HEK293 (cell line): ENCODE measurements around the gene RFTN2.

Experiments used
- CTCF ChIA-PET: fragments of 350-600 bp; formaldehyde crosslinking; extraction: SDS; loops from one replicate; lab custom pipeline; 2021; ENCODE audit warnings: antibody characterized with exemption; lab: Yijun Ruan, JAX
- POLR2A ChIA-PET: fragments of 300-600 bp; formaldehyde crosslinking; extraction: SDS; loops from one replicate; lab custom pipeline; 2020; ENCODE audit warnings: antibody characterized with exemption, inconsistent platforms; lab: Yijun Ruan, JAX
- H3K27ac ChIP-seq: fragments of 200-500 bp; sonication (Bioruptor generic); 2 replicates; pipeline ENCODE4 v1.5.1; 2014; ENCODE audit warnings: low read depth, low read length, control low read depth, inconsistent platforms; ENCODE audit errors: extremely low read depth
- H3K36me3 ChIP-seq, 2 experiments: fragments of 200-500 bp in 1 of 2; sonication (Bioruptor generic) in 1 of 2; 1 replicate in 1 of 2; 2 replicates in 1 of 2; pipeline ENCODE4 v1.5.1; 2014 to 2017; ENCODE audit warnings: inconsistent platforms in 2 of 2, low read length in 2 of 2; ENCODE audit not compliant: control insufficient read depth in 2 of 2, insufficient read depth in 1 of 2
- H3K4me1 ChIP-seq: fragments of 200-500 bp; sonication (Bioruptor generic); 2 replicates; pipeline ENCODE4 v1.5.1; 2014; ENCODE audit warnings: mild to moderate bottlenecking, low read length, inconsistent platforms; ENCODE audit not compliant: control insufficient read depth, insufficient read depth
- H3K4me3 ChIP-seq: 2 replicates; pipeline ENCODE4 v1.5.1; 2011; ENCODE audit warnings: low read depth, mild to moderate bottlenecking, control low read depth, low read length, moderate library complexity
- H3K9me3 ChIP-seq: fragments of 200-500 bp; sonication (Bioruptor generic); 2 replicates; pipeline ENCODE4 v1.5.1; 2014; ENCODE audit warnings: low read depth, low read length, inconsistent platforms; ENCODE audit not compliant: control insufficient read depth, insufficient read depth
- HOXC10 ChIP-seq: sonication (generic); formaldehyde crosslinking; IDR thresholded peaks from 2 replicates; pipeline ENCODE4 v1.8.1; 2023; ENCODE audit warnings: mild to moderate bottlenecking, missing genetic modification reagents
- OSR2 ChIP-seq: fragments of 450-650 bp; formaldehyde crosslinking; IDR thresholded peaks from 2 replicates; pipeline ENCODE4 v1.5.1; 2016; ENCODE audit warnings: missing biosample characterization, missing genetic modification characterization
- SP3 ChIP-seq: fragments of 450-650 bp; formaldehyde crosslinking; IDR thresholded peaks from 2 replicates; pipeline ENCODE4 v1.5.1; 2016; ENCODE audit warnings: missing biosample characterization, missing genetic modification characterization
- TCF7L2 ChIP-seq: IDR thresholded peaks from 2 replicates; pipeline ENCODE4 v1.6.1; 2011; ENCODE audit warnings: low read depth, mild to moderate bottlenecking, inconsistent platforms, low read length, moderate library complexity, borderline replicate concordance
- ZBTB8A ChIP-seq: fragments of 450-650 bp; formaldehyde crosslinking; IDR thresholded peaks from 2 replicates; pipeline ENCODE4 v1.5.1; 2016; ENCODE audit warnings: missing biosample characterization, missing genetic modification characterization
- ZNF112 ChIP-seq: fragments of 450-650 bp; formaldehyde crosslinking; IDR thresholded peaks from 2 replicates; pipeline ENCODE4 v1.5.0; 2017; ENCODE audit warnings: missing biosample characterization, missing genetic modification characterization
- ZNF223 ChIP-seq: fragments of 450-650 bp; formaldehyde crosslinking; IDR thresholded peaks from 2 replicates; pipeline ENCODE4 v1.5.1; 2016; ENCODE audit warnings: missing biosample characterization, missing genetic modification characterization
- ZNF449 ChIP-seq: fragments of 450-650 bp; formaldehyde crosslinking; IDR thresholded peaks from 2 replicates; pipeline ENCODE4 v1.5.1; 2017; ENCODE audit warnings: missing biosample characterization, mild to moderate bottlenecking, missing genetic modification characterization, moderate library complexity
- ZNF518A ChIP-seq: fragments of 450-650 bp; formaldehyde crosslinking; conservative IDR thresholded peaks from 2 replicates; pipeline ENCODE4 v1.5.1; 2016; ENCODE audit warnings: low read depth, missing biosample characterization, missing genetic modification characterization
- ZNF529 ChIP-seq: fragments of 450-650 bp; formaldehyde crosslinking; IDR thresholded peaks from 2 replicates; pipeline ENCODE4 v1.5.1; 2017; ENCODE audit warnings: missing genetic modification characterization, missing biosample characterization; ENCODE audit not compliant: insufficient replicate concordance
- ZNF629 ChIP-seq: fragments of 450-650 bp; formaldehyde crosslinking; IDR thresholded peaks from 2 replicates; pipeline ENCODE4 v1.5.1; 2017; ENCODE audit warnings: missing biosample characterization, missing genetic modification characterization
- ZNF707 ChIP-seq: fragments of 450-650 bp; formaldehyde crosslinking; IDR thresholded peaks from 2 replicates; pipeline ENCODE4 v1.5.1; 2016; ENCODE audit warnings: missing biosample characterization, missing genetic modification characterization

Gene RFTN2

GRCh38 chr2:197633109-197633657 is 42.2 kb downstream of the RFTN2 start (continued):
- no peak for TF ChIP-seq ZNF449 (tag by site-specific recombination)
- TF ChIP-seq TCF7L2: no peak
- TF ChIP-seq ZNF707: no peak

GRCh38 chr2:197628043-197628500 is 47.3 kb downstream of the RFTN2 start:
- Histone ChIP-seq H3K36me3 (no peaks in the 10 kb centered on the region), H3K4me3 (no peak overlapping the region), H3K27ac (no peak overlapping the region), H3K4me1 (no peaks in the 10 kb centered on the region; the same call in 1 of the 2 replicates), H3K9me3 (no peaks in the 10 kb centered on the region)
- ChIA-PET POLR2A (no interaction called here), CTCF (interaction anchor here (0.6 kb wide), 1 partner anchor 34 kb away, joined by 4 read pairs; no protein-coding TSS in a partner anchor)
- TF ChIP-seq HOXC10 (CRISPR knock-in tag): no peak
- no peak for TF ChIP-seq SP3 (tag by site-specific recombination)
- TF ChIP-seq ZNF223 (tag by site-specific recombination): no peak
- no peak for TF ChIP-seq ZNF518A (tag by site-specific recombination)
- TF ChIP-seq, all 188 proteins: peak for 0

GRCh38 chr2:197626965-197627625 is 48.3 kb downstream of the RFTN2 start:
- no peaks in the 10 kb centered on the region for H3K36me3 ChIP-seq
- no peak overlapping the region for H3K4me3 ChIP-seq
- CTCF ChIA-PET: no interaction called here
- no peaks in the 10 kb centered on the region for H3K9me3 ChIP-seq
- TF ChIP-seq ZNF112 (tag by site-specific recombination) (no peak), OSR2 (tag by site-specific recombination) (no peak), ZNF529 (no peak)
- POLR2A ChIA-PET: no interaction called here
- no peaks in the 10 kb centered on the region; the same call in 1 of the 2 replicates for H3K4me1 ChIP-seq
- no peak overlapping the region for H3K27ac ChIP-seq

GRCh38 chr2:197620133-197620532 is 55.3 kb downstream of the RFTN2 start:
- Histone ChIP-seq H3K36me3 (no peaks in the 10 kb centered on the region), H3K9me3 (no peaks in the 10 kb centered on the region), H3K4me3 (no peak overlapping the region), H3K27ac (no peak overlapping the region)
- POLR2A ChIA-PET: interaction anchor here (0.6 kb wide), 1 partner anchor 21 kb away, joined by 3 read pairs; no protein-coding TSS in a partner anchor
- CTCF ChIA-PET: interaction anchor here (0.6 kb wide), 1 partner anchor 94 kb away, joined by 4 read pairs; no protein-coding TSS in a partner anchor
- TF ChIP-seq ZNF629 (no peak), ZBTB8A (tag by site-specific recombination) (no peak)
- TF ChIP-seq, all 188 proteins: peak for 0
- H3K4me1 ChIP-seq: no peaks in the 10 kb centered on the region
